Colonic mucosa (tissue), 4 donors: ENCODE data around the gene SOX8. TPM values are rescaled to one million over a fixed set of nuclear protein-coding genes. Genes with fewer than 3 reads are reported as not detected.

ENCODE experiments used
- DNase-seq: peaks from one replicate; pipeline ENCODE4 v3.0.0-alpha.2; 2020
- H3K27ac ChIP-seq: fragments of 200-600 bp; one replicate; pipeline ENCODE4 v1.8.0; 2021
- H3K27me3 ChIP-seq: fragments of 200-600 bp; one replicate; pipeline ENCODE4 v1.8.0; 2021
- H3K36me3 ChIP-seq: fragments of 200-600 bp; one replicate; pipeline ENCODE4 v1.8.0; 2021
- H3K4me1 ChIP-seq: fragments of 200-600 bp; one replicate; pipeline ENCODE4 v1.8.0; 2021; ENCODE audit warnings: mild to moderate bottlenecking
- H3K4me3 ChIP-seq: fragments of 200-600 bp; one replicate; pipeline ENCODE4 v1.8.0; 2021
- H3K9ac ChIP-seq, 2 donors: one replicate each; pipeline ENCODE4 v1.7.0; 2013; ENCODE audit warnings: control low read depth in 2 of 2, low read depth in 2 of 2, low read length in 2 of 2
- H3K9me3 ChIP-seq: fragments of 200-600 bp; one replicate; pipeline ENCODE4 v1.8.0; 2021
- CTCF ChIP-seq: fragments of 200-600 bp; IDR thresholded peaks from one replicate; pipeline ENCODE4 v1.8.0; 2022; ENCODE audit warnings: antibody characterized with exemption, mild to moderate bottlenecking
- intact Hi-C: fragments of 100-400 bp; cut with DNase I; formaldehyde crosslinking; loops from one replicate; pipeline ENCODE4 v1.14.1; 2022
- total RNA-seq, 2 donors: library from RNA; stranded (reverse); fragmentation: NEBNext Ultra II Directional in 1 of 2; extraction: Animal tissue kit (Norgen Biotek cat#: 25700) in 1 of 2; gene quantifications; one replicate each; pipeline ENCODE4 v1.2.1, GENCODE V29; 2021
- donor health status: healthy.
- donor health status: DM: no; HTN: no; CAD: no.
- donor health status: DM: no; HTN: no; CAD: no.

Gene SOX8
- total RNA-seq, 2 donors from 2014 or later: 0.20 to 0.61 TPM

- Histone ChIP-seq H3K4me3 (no peak overlapping the region), H3K9me3 (no peaks in the 10 kb centered on the region), H3K4me1 (no peaks in the 10 kb centered on the region), H3K36me3 (no peaks in the 10 kb centered on the region), H3K9ac (no peak overlapping the region), H3K27ac (no peak overlapping the region), H3K27me3 (no peaks in the 10 kb centered on the region)
- intact Hi-C loops: no loop called here
- DNase-seq: no peak
- no peak for TF ChIP-seq CTCF
Observed at GRCh38 chr16:1012135-1012534, 30.6 kb downstream of the SOX8 start.

GRCh38 chr16:1012722-1013592 lies 31.4 kb downstream of the SOX8 start:
- intact Hi-C loops: no loop called here
- Histone ChIP-seq H3K27me3 (no peaks in the 10 kb centered on the region), H3K4me3 (no peak overlapping the region), H3K36me3 (no peaks in the 10 kb centered on the region), H3K4me1 (no peaks in the 10 kb centered on the region), H3K9me3 (no peaks in the 10 kb centered on the region), H3K27ac (no peak overlapping the region), H3K9ac (no peak overlapping the region)
- DNase-seq: no peak
- TF ChIP-seq CTCF: no peak

GRCh38 chr16:1013593-1013900 lies 32.0 kb downstream of the SOX8 start:
- no peak overlapping the region for H3K9ac ChIP-seq
- no peaks in the 10 kb centered on the region for H3K27me3 ChIP-seq
- H3K4me3 ChIP-seq: no peak overlapping the region
- no peaks in the 10 kb centered on the region for H3K36me3 ChIP-seq
- no peak overlapping the region for H3K27ac ChIP-seq
- no peak for TF ChIP-seq CTCF
- H3K4me1 ChIP-seq: no peaks in the 10 kb centered on the region
- no peaks in the 10 kb centered on the region for H3K9me3 ChIP-seq
- DNase-seq: no peak
- intact Hi-C loops: no loop called here

- H3K4me3 ChIP-seq: no peak overlapping the region
- no peaks in the 10 kb centered on the region for H3K36me3 ChIP-seq
- H3K9me3 ChIP-seq: no peaks in the 10 kb centered on the region
- H3K27me3 ChIP-seq: no peaks in the 10 kb centered on the region
- DNase-seq: no peak
- no peak for TF ChIP-seq CTCF
- no peak overlapping the region for H3K27ac ChIP-seq
- no peak overlapping the region for H3K9ac ChIP-seq
- intact Hi-C loops: no loop called here
- no peaks in the 10 kb centered on the region for H3K4me1 ChIP-seq
Observed at GRCh38 chr16:1014221-1014620, 32.7 kb downstream of the SOX8 start.

- no peak for DNase-seq
- Histone ChIP-seq H3K27ac (no peak overlapping the region), H3K4me3 (no peak overlapping the region), H3K36me3 (no peaks in the 10 kb centered on the region), H3K4me1 (no peaks in the 10 kb centered on the region), H3K9me3 (no peaks in the 10 kb centered on the region), H3K9ac (no peak overlapping the region), H3K27me3 (no peaks in the 10 kb centered on the region)
- intact Hi-C loops: no loop called here
- no peak for TF ChIP-seq CTCF
Observed at GRCh38 chr16:1014771-1015495, 33.4 kb downstream of the SOX8 start.
